GM20000 (cell line): ENCODE data around the gene FKBP10.
A peak's percentile ranks its signal among the peaks of the same experiment; 100 is the strongest.

Experiments used
- DNase-seq: peaks from one replicate; pipeline ENCODE4 v3.0.0; 2012; ENCODE audit warnings: low spot score
- TF ChIP-seq, protein P1 (sequence below): IDR thresholded peaks from 2 replicates; pipeline ENCODE4 v1.5.1; 2012; ENCODE audit warnings: mild to moderate bottlenecking, control low read depth; ENCODE audit errors: extremely low read depth, missing control alignments

The FKBP10 gene

GRCh38 chr17:41796121-41796895 is 16.5 kb upstream of the FKBP10 start:
- no peak for DNase-seq
- TF ChIP-seq, protein P1, sequence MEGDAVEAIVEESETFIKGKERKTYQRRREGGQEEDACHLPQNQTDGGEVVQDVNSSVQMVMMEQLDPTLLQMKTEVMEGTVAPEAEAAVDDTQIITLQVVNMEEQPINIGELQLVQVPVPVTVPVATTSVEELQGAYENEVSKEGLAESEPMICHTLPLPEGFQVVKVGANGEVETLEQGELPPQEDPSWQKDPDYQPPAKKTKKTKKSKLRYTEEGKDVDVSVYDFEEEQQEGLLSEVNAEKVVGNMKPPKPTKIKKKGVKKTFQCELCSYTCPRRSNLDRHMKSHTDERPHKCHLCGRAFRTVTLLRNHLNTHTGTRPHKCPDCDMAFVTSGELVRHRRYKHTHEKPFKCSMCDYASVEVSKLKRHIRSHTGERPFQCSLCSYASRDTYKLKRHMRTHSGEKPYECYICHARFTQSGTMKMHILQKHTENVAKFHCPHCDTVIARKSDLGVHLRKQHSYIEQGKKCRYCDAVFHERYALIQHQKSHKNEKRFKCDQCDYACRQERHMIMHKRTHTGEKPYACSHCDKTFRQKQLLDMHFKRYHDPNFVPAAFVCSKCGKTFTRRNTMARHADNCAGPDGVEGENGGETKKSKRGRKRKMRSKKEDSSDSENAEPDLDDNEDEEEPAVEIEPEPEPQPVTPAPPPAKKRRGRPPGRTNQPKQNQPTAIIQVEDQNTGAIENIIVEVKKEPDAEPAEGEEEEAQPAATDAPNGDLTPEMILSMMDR, result no peak

DNA sequence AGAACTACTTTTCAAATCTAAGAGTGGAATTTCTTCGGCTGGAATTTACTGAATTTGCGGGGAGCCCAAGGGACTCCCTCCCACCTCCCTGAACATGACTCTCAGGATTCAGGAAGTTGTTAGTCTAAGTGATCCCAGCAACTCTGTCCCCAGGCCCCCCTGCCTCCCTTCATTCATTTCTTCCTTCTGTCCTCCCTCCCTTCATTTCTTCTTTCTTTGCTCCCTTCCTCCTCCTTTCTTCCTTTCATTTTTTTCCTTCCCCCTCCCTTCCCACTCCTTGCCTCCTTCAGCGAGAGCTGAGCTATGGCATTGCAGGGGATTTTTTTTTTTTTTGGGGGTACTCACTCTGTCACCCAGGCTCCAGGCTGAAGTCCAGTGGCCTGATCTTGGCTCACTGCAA is 15.4 kb upstream of the FKBP10 start:
- no peak for DNase-seq
- TF ChIP-seq, protein P1, result no peak

DNA sequence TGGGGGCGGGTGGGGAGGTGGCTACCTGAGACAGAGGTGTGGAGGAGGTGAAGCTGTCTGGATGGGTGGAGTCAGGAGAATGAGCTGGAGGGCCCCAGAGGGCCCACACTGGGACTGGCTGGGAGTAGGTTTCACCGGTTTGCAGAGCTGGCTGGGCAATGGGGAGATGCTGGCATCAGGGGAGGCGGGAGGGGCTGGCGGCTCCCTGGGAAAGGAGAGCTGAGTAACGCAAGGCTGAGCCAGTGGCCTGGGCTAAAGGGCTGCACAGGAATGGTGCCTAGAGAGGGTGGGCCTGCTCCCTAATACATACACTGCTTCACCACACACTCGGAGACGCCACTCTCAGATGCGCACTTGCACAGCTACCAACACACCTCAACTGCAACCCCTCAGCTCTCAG is 13.4 kb upstream of the FKBP10 start:
- TF ChIP-seq, protein P1, result no peak
- no peak for DNase-seq

GRCh38 chr17:41800601-41801373 is 12.0 kb upstream of the FKBP10 start:
- no peak for DNase-seq
- TF ChIP-seq, protein P1, result no peak

DNA sequence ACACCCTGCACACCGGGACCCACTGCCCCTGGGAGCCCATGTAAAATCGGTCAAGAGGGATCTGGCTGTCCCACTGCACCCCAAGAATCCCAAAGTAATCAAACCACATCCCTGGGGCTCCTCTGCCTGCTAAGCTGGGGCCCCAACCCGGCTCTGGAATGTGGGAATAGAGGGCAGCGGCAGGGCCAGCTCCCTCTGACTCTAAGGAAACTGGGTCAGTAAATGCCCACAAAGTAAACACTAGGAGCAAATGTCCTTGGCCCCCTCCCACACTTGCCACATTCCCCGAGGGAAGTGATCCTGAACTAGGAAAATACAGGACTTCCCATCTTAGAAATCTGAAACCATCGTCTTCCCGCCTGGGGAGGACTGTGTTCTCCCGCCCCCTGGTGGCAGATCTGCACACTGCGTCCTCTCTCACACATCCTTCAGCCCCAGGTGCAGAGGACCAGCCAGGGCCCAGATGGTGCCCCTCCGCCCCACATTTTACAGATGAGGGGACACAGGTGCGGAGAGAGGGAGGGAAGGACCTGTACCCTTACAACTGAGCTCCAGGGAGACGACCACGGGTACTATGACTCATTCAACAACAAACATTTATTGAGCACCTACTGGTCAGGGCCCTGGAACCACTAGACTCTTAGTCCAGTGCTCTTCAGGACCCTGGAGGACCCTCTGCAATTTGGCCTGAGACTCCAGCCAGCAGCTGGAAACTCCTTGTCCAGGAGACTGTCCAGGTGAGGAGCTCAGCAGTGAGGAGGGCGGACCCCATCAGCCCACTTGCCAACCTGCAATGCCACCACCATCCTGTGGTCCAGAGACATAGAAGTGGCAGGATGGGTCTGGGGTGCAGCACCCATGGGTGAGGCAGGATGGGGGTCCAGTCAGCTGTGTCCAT is 11.2 kb upstream of the FKBP10 start:
- TF ChIP-seq, protein P1, result peak; percentile 86
- peak; percentile 85 for DNase-seq

GRCh38 chr17:41803049-41804020 is 9.5 kb upstream of the FKBP10 start:
- TF ChIP-seq, protein P1, result no peak
- no peak for DNase-seq
